Neural crest cell (in vitro differentiated cells): ENCODE data around the gene ACOT8. TPM values are rescaled to one million over a fixed set of nuclear protein-coding genes. Genes with fewer than 3 reads are reported as not detected.
A peak's percentile ranks its signal among the peaks of the same experiment; 100 is the strongest.

ENCODE experiments used
- DNase-seq: peaks from one replicate; pipeline ENCODE4 v3.0.0; 2021; ENCODE audit warnings: low read depth, mixed read lengths, low spot score
- H3K27ac Mint-ChIP-seq: one replicate; pipeline ENCODE4 v1.8.0; 2021; ENCODE audit warnings: mild to moderate bottlenecking, mixed read lengths; ENCODE audit not compliant: unreplicated experiment
- H3K27me3 Mint-ChIP-seq: 2 replicates; pipeline ENCODE4 v1.8.0; 2021; ENCODE audit warnings: low read depth, mild to moderate bottlenecking, mixed read lengths
- H3K36me3 Mint-ChIP-seq: 2 replicates; pipeline ENCODE4 v1.8.0; 2021; ENCODE audit warnings: low read depth, mild to moderate bottlenecking, mixed read lengths
- H3K4me1 Mint-ChIP-seq: 2 replicates; pipeline ENCODE4 v1.8.0; 2021; ENCODE audit warnings: mixed read lengths
- H3K4me3 Mint-ChIP-seq: one replicate; pipeline ENCODE4 v1.8.0; 2021; ENCODE audit warnings: mild to moderate bottlenecking, mixed read lengths
- H3K9me3 Mint-ChIP-seq: 2 replicates; pipeline ENCODE4 v1.8.0; 2021; ENCODE audit warnings: mixed read lengths
- CTCF ChIP-seq: fragments of 200-600 bp; sonication (generic); conservative IDR thresholded peaks from 2 replicates; pipeline ENCODE4 v1.5.0; 2021; ENCODE audit warnings: antibody characterized with exemption, mild to moderate bottlenecking
- total RNA-seq: library from RNA; stranded (reverse); gene quantifications from 2 replicates; pipeline ENCODE4 v1.2.1, GENCODE V29; 2021

ACOT8 gene
- total RNA-seq, 1 donor from 2014 or later = 14.5 TPM

- H3K27me3 Mint-ChIP-seq = peaks cover 24% of the 10 kb centered on the region
- peaks cover 7% of the 10 kb centered on the region for H3K4me1 Mint-ChIP-seq
- H3K4me3 Mint-ChIP-seq = no peak overlapping the region
- no peak for TF ChIP-seq CTCF
- H3K27ac Mint-ChIP-seq = no peak overlapping the region
- no peaks in the 10 kb centered on the region for H3K9me3 Mint-ChIP-seq
- H3K36me3 Mint-ChIP-seq = no peaks in the 10 kb centered on the region
- DNase-seq = no peak
Observed at GRCh38 chr20:45822857-45823256, 34.3 kb downstream of the ACOT8 start.

DNA sequence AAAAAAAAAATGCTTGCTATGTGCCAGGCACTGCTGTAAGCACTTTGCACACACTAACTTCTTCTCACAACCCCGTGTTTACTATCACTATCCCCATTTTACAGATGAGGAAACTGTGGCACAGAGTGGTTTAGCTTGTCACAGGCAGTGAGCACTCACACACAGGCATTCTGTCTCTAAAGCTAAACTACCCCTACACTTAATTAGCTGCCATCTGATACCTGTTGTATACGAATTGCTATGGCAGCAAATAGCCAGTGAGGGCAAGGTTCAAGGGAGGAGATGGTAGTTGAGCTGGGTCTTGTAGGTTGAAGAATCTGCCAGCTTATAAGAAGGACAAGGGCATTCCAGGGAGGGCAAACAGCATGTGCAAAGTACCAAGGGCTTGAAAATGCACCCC lies 35.2 kb downstream of the ACOT8 start:
- Mint-ChIP-seq H3K27ac (no peak overlapping the region), H3K9me3 (no peaks in the 10 kb centered on the region), H3K4me1 (peaks cover 7% of the 10 kb centered on the region), H3K36me3 (peaks cover 2% of the 10 kb centered on the region), H3K4me3 (no peak overlapping the region), H3K27me3 (peaks cover 24% of the 10 kb centered on the region)
- DNase-seq = no peak
- no peak for TF ChIP-seq CTCF

GRCh38 chr20:45819466-45819865 lies 37.7 kb downstream of the ACOT8 start:
- H3K9me3 Mint-ChIP-seq = no peaks in the 10 kb centered on the region
- H3K27ac Mint-ChIP-seq = no peak overlapping the region
- TF ChIP-seq CTCF = no peak
- H3K4me3 Mint-ChIP-seq = no peak overlapping the region
- peaks cover 18% of the 10 kb centered on the region for H3K4me1 Mint-ChIP-seq
- DNase-seq = no peak
- H3K27me3 Mint-ChIP-seq = peaks cover 19% of the 10 kb centered on the region
- peaks cover 6% of the 10 kb centered on the region for H3K36me3 Mint-ChIP-seq

GRCh38 chr20:45818239-45818638 lies 39.0 kb downstream of the ACOT8 start:
- no peak overlapping the region for H3K27ac Mint-ChIP-seq
- no peak for TF ChIP-seq CTCF

GRCh38 chr20:45817376-45818194 lies 39.6 kb downstream of the ACOT8 start:
- no peaks in the 10 kb centered on the region for H3K9me3 Mint-ChIP-seq
- DNase-seq = no peak
- H3K27me3 Mint-ChIP-seq = peaks cover 6% of the 10 kb centered on the region

More at GRCh38 chr20:45818239-45818638, 39.0 kb downstream of the ACOT8 start:
- Mint-ChIP-seq H3K27me3 (peaks cover 8% of the 10 kb centered on the region), H3K4me1 (peaks cover 20% of the 10 kb centered on the region), H3K4me3 (no peak overlapping the region), H3K36me3 (peaks cover 6% of the 10 kb centered on the region), H3K9me3 (no peaks in the 10 kb centered on the region)
- DNase-seq = no peak

More at GRCh38 chr20:45817376-45818194, 39.6 kb downstream of the ACOT8 start:
- no peak overlapping the region for H3K27ac Mint-ChIP-seq
- peaks cover 11% of the 10 kb centered on the region for H3K36me3 Mint-ChIP-seq
- peaks cover 26% of the 10 kb centered on the region for H3K4me1 Mint-ChIP-seq
- H3K4me3 Mint-ChIP-seq = peak overlapping the region; percentile 63
- no peak for TF ChIP-seq CTCF
